OCI-M2 (cell line): ENCODE data around the gene MAP3K5.

Source experiments
- DNase-seq: peaks from one replicate; lab custom pipeline; 2025; ENCODE audit not compliant: unreplicated experiment; lab: John Stamatoyannopoulos, UW

MAP3K5 gene

DNA sequence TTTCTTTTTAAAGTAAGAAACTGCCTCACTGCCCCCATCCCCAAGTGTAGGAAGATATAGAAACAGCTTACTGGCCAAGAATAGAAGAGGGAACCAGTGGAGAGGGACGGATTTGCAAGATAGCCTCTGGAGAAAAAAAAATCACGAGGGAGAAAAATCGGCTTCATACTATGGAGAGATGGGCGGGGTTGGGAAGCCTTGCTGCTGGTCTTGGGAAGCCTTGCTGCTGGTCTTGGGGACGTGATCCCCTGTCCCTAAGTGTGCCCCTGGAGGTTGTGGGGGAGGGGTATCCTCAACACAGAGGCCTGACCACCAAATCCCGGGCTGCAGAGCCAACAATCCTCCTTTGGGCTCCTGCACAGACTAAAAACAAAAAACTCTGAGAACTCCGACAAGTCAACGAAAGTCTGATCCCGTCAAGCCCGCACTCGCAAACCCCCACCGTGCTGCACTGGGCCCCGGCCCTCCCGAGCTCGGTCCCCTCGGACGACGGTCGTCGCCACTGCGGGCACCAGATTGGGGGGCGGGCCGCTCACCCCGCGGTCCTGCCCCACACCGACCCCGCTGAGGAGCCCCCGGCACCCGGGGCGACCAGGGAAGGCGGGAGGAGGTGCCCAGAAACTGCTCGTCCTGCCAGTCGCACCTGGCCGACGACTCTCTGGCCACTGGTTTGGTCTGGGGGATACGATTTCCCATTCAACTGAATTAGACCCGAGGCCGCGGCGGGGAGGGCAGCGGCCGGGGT is 242.8 kb downstream of the MAP3K5 start:
- no peak for DNase-seq

DNA sequence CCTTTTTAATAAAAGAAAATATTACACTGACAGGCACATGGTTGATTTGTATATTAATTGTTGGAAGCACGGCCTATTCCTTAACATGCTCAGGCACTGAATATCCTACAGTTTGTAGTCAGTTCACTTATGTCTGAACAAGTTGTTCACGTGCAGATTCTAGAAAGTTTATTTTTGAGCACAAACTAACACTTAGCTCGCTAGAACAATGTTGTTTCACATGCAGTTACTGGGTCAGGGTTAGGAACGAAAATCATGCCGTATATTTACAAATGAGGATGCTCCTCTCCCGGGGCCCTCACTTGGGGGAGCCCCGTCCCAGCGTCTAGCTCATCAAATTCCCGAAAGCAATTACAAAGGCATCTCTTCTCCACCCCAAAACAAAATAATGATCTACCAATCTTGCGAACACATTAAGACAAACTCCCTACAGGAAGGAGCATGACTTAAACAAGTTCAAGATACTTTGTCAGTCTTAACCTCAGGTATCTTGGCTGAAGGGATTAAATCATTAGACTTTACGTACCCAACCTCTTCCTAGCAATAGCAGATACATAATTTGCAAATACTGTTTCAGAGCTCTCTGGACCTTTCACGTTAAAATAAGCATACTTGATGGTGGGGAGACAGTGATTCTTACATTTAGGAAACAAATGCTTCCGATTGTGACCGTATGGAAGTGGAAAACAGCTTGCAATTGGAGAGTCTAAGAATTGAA is 243.5 kb downstream of the MAP3K5 start:
- no peak for DNase-seq

DNA sequence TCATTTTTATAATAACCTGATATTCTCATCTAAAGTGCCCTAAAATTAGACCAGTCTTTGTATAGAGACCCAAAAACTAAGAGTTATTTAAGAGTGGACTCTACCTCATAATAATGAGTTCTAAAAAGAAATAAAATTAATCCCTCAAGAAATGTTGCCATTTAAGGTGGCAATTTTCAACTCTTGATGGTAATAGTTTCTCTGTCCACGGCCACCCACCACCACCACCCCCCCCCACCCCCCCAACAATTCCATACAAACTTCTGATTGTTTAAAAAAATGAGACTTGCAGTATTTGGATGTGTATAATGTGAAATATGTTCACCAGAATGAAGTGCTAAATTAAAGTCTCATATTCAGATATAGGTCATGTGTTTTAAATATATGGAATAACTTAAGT is 244.4 kb downstream of the MAP3K5 start:
- DNase-seq: no peak

DNA sequence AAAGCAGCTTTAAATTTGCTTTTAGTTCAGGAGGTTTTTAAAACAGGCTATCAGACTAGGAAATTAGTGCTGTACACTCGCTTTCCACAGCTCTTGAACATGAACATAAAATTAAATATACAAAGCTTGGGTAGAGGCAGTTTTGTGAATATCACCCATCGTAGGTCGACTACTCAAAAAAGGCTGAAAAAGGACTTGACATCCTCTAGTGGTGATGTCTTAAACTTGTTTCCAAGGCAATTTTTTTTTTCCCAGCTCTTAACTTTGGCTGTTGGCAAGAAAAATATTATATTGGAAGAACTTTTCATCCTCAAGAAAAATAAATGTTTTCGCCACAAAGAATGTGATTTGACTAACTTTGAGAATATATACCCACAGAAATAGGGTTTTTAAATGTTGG is 244.9 kb downstream of the MAP3K5 start:
- peak; percentile 43 for DNase-seq

DNA sequence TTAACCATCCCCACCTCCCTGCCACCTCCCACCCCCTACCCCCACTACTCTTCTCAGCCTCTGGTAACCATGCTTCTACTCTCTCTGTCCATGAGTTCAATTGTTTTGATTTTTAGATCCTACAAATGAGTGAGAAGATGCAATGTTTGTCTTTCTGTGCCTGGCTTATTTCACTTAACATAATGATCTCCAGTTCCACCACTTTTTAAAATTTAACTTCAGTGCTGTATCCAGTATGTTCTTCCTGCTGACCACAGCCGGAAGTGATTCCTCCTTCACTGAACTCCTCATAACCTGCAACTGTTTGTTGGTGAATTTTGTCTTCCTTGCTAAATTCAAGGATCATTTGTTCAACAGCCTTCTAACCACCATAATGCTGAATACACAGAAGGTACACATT is 245.9 kb downstream of the MAP3K5 start:
- no peak for DNase-seq

DNA sequence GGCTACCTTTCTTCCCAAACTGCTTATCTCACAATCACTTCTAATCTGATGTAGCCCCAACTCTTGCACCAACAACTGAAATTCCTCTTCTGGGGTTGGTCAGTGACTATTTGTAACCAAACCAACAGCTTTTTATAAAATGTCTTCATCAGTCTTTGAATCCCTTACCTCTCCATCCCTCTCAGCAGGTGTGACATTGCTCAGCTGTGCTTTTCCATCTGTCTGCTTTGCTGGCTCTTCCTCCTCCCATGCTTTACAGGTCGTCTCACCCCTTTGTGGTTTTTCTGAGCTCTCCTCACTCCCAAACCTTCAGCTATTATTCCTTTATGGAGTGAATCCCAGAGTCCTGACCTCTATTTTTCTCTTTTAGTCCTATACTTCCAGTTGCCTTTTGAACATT is 248.0 kb downstream of the MAP3K5 start:
- DNase-seq: no peak

DNA sequence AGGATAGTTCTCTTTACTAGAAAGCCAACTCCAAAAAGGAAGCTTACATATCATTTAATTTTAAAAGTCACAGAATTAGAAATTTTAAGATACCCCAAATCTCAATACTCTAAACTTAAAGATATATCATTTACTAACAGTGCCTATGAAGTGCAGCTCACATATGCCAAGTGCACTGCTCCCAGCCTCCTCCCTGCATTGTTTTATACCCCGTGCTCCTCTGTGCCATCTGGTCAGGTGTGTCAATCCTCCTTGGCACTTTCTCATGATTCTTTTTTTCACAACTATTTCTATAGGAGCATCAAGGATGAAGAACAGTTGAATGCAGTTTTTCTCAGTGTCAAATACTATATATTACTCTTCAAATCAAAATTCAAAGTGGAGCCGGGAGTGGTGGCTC is 250.9 kb downstream of the MAP3K5 start:
- no peak for DNase-seq

DNA sequence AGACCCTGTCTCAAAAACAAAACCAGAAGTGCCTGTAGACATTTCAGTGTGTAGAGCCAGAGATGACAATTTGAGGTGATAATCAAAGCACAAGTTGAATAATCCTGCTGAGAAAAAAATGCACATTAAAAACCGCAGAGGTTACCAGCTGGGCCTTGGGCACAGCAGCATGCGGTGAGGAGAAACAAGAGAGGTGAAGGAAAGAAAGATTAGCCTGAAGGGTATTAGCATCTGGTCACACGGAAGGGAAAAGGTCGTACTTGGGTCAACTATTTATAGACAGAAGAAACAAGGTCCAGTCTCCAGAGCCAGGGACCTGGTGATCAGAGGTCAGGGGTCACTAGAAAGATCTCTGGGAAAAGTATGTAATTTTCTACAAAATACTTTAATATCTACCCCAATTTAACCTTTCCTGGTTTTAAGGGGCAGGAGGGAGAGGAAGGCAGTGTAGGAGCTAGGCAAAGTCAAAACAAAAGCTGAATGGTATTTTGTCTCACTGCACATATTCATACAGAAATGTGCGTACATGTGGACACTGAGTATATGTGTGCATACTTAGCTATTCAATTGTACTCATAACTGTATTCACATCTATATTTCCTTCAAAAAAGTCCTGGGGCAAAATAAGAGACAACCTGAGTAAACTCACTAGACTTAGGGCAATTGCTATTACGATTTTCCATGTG is 252.2 kb downstream of the MAP3K5 start:
- DNase-seq: no peak

DNA sequence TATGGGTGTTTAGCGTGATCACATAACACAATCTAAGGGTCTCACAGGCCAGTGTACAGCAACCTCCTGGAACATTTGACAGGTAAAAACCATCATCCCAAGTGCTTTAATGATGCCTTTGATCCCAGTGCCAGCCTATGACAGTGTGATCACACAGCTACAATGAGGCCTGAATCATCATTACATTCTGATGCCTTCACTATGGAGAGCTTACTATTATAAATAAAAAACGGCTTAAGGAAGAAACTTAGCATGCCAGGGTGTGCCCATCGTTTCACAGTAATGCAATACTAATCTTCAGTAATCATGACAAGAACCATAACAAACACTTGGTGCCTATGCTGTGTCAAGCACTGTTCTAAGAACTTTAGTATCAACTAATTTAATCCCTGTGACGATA is 253.4 kb downstream of the MAP3K5 start:
- no peak for DNase-seq

DNA sequence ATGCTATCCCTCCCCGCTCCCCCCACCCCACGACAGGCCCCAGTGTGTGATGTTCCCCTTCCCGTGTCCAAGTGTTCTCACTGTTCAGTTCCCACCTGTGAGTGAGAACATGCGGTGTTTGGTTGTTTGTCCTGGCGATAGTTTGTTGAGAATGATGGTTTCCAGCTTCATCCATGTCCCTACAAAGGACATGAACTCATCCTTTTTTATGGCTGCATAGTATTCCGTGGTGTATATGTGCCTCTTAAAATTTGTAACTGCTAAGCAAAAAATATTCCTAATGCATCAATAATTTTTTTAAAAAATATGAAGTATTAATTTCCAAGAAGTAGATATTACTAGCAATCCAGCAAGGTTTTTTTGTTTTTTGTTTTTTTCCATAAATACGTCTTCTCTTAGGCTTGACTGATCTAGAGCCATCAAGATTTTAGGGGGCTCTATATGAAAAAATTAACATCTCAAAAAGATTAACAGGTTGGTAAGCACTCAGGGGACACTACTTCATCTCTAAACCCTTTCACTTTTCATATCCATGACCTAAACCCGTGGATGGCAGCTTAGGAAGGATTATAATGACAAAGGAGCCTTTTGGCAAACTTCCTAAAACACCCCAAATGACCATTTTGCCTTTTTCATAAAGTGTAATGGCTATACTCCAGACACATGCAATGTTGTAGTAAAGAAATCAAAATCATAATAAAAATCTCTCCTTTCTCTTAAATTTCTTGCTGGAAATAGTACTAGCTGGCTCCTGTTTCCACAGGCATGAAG is 256.2 kb downstream of the MAP3K5 start:
- no peak for DNase-seq

DNA sequence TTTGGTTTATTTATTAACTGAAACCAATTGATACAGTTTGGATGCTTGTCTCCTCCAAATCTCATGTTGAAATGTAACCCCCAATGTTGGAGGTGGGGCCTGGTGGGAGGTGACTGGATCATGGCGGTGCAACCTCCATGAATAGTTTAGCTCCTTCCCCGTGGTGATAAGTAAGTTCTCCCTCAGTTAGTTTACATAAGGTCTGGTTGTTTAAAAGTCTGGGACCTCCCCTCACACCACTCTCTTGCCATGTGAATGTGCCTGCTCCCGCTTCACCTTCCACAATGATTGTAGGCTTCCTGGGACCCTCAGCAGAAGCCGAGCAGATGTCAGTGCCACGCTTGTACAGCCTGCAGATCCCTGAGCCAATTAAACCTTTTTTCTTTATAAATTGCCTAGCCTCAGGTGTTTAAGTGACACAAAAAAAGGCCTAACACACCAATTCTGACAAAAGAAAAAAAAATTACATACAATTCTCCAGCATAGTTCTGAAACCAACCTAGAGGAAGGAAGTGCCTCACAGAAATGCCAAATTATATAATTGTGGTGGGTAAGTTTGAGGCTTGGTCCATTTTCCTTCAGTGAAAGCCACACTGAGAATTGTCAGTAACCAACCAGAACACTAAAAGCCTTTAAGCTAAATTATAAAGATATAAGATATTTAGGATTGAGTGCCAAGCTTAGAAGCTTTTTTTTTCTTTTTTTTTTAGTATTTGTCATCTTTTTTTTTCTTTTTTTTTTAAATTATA is 257.1 kb downstream of the MAP3K5 start:
- no peak for DNase-seq

DNA sequence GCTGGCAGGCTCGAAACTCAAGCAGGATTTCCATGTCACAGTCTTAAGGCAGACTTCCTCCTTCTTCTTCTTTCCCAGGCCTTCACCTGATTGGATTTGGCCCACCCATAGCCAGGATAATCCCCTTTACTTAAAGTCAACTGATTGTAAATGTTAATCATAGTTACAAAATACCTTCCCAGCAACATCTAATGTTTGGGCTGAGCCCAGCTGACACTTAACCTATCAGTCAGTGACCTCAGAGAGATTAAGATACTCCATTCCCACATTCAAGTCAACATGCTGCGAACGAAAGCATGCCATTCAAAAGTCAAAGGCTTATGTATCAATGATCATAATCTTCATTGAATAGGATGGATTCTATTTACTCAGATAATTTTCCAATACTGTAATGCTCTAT is 258.0 kb downstream of the MAP3K5 start:
- no peak for DNase-seq

DNA sequence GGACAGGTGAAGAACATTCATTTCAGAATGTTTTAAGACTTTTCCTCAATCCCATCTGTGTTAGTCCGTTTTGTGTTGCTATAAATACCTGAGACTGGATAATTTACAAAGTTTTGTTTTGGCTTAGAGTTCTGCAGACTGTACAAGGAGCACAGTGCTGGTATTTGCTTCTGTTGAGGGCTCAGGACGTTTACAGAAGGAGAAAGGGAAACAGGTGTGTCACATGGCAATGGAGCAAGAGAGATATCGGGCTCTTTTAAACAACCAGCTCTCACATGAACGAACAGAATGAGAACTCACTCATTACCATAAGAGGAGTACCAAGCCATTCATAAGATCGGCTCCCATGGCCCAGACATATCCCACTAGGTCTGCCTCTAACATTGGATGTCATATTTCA is 258.8 kb downstream of the MAP3K5 start:
- no peak for DNase-seq

DNA sequence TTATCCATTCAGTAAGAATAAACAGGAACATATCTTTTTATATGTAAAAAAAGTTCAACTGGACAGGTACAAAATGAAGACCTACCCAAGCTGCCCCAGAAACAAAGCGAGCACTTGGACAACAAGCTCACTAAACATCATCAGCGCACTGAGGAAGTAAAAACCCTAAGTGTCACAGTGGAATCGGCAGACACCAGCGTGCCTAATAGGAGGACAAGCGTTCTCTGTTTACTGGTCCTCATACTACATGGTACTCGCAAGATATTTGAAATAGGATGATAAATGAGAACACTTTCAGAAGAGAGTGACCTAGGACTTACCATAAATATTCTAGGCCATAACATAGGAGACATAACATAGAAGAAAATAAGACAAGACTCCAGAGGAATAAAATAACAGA is 260.2 kb downstream of the MAP3K5 start:
- no peak for DNase-seq

DNA sequence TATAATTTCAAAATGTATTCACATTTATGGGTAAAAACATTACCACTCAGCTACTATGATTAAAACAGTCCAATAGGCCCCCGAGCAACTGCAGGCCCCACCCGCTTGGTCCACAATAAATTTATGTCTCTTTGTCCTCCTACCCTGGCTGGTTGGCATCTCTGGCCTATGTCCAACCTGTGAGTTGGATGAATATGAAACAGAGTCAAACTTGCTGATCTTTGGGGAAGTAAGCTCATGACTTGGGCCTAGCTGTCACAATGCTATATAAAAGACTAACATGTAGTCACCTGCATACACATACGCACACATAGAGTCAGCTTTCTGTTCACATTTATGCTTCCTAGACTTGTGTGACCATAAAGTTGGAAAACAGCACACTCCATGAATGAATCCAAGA is 262.6 kb downstream of the MAP3K5 start:
- DNase-seq: no peak

DNA sequence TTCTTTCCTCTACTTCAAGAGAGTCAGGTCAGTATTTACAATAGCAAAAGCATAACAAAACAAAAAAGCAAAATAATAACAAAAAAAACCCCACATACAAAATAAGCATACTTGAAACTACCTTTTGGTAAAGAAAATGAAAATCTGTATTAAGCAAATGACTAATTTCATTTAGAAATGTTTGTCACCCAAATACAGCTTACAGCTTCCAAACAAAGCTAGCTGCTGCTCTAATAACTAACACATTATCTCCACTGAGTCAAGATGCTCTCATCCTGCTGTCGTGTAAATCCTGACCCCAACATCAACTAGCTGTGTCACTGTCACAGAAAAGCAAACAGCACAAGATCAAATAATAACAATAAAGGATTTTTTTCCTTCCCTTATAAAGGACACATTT is 263.8 kb downstream of the MAP3K5 start:
- no peak for DNase-seq

DNA sequence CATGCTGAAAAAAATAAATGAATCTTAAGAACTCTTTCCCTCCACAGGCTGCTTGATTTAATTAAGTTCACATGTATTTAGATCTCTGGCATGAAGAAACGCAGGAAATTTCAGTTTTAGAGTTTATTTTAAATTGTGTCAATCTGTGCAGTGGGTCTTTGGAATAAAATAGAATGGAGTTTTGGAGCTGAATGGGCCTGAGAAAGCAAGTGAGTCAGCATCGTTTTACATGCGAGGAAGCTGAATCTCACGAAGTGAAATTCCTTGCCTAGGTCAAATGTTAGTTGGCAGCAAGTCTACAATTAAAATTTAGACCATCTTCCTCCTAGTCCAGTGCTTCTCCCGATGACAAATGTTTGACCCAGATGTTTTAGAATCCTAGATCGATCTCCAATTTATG is 264.4 kb downstream of the MAP3K5 start:
- DNase-seq: no peak

DNA sequence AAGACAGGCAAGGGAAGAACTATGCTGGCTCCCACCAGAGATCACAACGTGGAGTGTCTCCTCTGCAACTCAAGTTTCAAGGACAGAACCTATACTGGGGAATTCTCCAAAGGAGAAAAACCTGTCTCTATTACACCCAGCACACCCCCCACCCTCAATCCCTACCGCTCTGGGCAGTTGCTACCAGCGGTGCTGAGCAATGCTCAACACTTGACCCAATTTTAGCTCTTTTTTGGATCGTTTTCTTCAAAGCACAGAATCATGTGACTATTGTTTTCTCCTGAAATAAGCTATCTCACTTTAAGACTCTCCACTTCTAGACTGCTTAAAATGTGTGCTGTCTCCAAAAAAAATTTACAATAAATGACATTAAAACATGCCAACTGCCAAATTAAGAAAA is 265.3 kb downstream of the MAP3K5 start:
- no peak for DNase-seq

DNA sequence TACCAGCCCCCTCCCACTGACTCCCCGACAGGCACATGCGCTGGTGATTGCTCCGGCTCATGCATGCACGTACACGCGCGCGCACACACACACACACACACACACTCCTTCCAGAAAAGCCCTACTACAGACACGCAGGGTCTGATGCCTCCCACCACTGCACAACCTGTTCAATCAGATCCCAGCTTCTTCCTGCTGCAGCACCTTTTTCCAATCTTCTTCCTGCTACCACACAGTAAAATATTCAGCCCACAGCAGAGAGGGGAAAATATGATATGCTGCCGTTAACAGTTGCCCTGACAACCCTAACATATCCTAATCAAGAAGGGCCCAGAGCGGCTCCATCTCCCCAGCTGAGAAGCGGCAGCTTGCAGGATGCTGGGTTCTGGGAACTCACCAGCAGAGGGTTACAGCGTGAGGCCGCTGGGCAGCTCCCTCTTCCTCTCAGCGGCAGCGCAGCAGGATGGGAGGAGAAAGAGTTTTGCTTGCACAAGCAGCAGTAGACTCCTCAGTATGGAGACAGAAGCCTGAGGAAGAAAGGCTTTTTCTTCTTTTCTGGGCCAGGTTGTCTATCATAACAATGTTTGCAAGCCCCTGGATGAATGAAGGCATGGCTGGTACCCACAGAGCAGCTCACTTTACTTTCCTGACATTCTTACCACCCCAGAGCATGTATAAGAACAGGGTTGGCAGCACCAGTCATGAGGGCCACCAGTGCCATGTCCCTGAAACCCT is 265.9 kb downstream of the MAP3K5 start:
- DNase-seq: no peak

DNA sequence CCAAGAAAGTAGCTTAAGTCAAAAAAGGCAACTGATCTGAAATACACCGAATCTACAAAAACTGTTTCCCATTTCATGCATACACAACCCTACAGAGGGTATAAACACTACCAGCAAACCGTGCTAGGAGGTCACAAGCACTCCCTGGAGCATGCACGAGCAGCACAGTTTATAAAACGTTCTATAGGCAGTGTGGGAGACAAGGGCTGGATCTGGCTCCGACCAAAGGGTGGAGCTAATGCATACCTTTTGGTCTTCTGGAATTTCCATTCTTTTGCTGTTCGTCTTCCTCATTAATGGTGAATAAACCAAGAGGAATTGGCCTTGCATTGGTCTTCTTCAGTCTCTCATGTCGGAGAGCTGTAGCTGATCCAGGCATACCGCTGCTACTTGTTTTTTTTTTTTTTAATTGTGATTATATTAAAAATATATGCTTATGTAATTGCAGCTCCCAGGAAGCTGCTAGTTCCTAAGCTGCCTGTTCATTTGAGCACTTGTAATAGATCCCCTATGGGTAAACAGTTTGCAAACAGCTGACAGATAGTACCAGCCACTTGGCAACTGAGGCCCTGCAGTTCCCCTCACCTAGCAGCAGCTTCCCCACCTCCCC is 266.6 kb downstream of the MAP3K5 start:
- DNase-seq: no peak
